GM12872 (cell line): ENCODE results near the gene ANKRD13D.

Source experiments
- TF ChIP-seq, protein P1 (sequence below): IDR thresholded peaks from 3 replicates; pipeline ENCODE4 v1.5.1; 2011; ENCODE audit warnings: low read depth, mild to moderate bottlenecking, low read length, moderate library complexity; ENCODE audit not compliant: insufficient read depth

The ANKRD13D gene

DNA sequence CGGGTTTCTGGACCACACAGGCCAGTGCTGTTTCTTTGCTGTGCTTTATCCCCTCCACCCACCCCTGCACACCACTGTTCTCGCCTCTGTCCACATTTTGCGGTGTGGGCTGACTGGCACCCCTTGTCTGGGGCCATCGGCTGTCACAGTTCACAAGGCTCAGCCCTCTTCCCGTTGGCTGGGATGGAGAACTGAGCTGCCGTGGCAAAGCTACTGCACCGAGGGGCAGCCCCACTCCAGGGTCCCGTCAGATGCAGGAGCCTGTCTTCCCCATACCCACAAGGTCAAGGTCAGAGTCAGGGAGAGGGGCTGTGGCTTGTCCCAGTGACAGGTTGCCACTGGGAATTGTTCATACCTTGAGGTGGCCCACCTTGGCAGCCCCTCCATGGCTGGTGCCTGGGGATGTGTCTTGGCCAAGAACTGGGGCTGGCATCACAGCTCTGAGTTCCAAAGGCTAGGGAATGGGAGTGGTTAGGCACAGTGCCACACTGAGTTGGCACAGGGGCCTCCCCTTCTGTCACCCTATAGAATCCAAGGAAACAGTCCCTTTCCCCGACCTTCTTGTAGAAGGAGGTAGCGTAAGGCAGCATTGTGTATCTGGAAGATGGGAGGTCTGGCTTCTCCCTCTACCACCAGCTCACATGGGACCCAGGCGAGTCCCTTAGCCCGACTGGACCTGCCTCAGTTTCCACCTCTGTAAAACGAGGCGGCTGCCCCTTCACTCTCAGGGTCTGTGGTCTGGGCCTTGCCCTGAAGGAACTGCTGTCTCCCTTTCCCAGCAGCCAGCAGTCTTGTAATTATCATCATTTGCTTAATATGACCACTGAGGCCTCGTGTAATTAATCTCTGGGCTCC, 19.5 kb upstream of the ANKRD13D start:
- TF ChIP-seq, protein P1, sequence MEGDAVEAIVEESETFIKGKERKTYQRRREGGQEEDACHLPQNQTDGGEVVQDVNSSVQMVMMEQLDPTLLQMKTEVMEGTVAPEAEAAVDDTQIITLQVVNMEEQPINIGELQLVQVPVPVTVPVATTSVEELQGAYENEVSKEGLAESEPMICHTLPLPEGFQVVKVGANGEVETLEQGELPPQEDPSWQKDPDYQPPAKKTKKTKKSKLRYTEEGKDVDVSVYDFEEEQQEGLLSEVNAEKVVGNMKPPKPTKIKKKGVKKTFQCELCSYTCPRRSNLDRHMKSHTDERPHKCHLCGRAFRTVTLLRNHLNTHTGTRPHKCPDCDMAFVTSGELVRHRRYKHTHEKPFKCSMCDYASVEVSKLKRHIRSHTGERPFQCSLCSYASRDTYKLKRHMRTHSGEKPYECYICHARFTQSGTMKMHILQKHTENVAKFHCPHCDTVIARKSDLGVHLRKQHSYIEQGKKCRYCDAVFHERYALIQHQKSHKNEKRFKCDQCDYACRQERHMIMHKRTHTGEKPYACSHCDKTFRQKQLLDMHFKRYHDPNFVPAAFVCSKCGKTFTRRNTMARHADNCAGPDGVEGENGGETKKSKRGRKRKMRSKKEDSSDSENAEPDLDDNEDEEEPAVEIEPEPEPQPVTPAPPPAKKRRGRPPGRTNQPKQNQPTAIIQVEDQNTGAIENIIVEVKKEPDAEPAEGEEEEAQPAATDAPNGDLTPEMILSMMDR, result no peak

DNA sequence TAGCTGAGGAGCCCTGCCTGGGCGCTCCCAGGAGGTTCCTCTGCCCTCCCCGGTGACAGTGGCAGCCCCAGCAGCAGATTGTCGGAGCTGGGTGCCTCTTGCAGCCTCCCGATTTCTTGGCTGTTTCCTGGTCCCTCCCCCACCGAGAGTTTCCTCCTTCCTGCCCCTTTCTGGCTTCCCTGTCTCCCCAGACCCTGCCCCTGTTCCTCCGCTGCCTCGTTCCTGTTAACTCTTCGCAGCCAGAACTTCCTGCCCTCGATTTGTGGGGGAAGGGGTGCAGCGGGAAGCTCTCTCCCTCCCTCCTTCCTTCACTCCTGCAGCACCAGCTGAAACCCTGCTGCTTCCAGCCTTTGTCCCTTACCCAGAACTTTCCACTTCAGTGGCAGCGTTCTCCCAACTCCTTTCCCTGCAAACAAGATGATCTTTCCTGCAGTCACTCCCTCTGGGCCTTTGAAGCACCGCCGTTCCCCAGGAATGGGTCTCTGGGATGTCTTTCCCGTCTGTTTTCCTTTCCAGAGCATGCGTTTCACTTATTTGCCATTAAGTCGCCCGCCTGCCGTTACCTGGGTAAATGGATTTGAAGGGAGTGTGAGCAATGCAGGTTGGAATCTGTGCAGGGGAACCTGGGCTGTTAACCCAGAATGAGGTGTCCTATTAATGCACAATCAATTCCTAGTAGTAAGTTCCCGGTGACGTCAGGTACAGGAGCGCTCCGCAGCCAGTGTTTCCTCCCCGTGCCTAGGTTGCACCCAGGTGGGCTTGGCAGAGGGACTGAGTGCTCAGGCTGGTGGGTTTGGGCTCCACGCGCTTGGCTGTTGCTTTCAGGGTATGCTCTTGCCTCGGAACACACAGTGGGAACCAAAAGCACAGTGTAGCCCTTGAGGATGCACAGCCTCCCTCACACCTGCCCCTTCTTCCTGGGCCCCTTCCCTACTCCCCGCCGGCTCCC, 18.6 kb upstream of the ANKRD13D start:
- TF ChIP-seq, protein P1, result no peak

DNA sequence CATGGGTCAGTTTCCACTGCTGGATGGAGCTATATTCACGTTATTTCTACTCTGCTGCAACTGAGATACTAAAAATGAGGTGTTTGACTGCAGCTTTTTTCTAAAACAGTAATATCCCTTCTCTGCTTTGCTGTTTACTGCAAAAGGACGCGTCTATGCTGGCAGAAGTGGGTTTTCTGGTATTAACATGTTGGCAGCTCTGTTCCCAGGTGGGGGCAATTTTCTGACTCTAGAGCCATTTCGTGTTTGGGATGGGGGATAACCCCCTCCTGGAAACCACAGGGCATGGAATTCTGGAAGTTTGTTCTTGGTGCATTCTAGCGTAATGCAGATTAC, 17.9 kb upstream of the ANKRD13D start:
- TF ChIP-seq, protein P1, result no peak

DNA sequence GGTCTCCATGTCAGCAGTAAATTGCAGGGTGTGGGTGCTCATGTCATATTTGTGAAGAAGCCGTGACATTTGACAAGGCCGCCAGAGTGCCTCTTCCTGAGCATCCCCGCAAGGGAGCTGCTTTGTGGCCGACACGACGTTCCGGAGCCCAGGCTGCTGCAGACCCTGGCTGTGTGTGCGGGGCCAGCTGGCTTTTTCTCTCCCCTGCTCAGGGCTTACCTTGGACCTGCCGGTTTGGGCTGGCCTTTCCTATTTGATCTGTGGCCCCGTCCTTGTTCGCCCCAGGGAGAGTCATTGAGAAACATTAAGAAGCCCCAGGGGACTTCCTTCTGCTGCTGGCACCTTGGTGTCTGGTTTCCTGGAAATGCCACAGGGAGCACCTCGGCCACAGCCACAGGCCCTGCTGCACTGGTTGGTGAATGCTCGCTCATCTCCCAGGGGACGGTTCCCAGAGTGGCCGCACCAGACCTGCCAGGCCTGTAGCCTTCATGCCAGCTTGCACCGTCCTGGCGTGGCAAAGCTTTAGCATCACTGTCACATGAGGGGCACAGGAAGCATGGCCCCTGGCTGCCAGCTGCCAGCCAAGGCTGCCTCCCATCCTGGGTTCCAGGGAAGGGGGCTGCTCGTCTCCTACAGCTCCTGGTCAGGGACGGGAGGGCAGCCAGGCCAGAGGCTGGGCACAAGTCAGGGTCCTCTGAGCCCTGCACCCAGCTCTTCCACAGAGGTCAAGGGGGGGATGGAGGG, 17.4 kb upstream of the ANKRD13D start:
- TF ChIP-seq, protein P1, result no peak

DNA sequence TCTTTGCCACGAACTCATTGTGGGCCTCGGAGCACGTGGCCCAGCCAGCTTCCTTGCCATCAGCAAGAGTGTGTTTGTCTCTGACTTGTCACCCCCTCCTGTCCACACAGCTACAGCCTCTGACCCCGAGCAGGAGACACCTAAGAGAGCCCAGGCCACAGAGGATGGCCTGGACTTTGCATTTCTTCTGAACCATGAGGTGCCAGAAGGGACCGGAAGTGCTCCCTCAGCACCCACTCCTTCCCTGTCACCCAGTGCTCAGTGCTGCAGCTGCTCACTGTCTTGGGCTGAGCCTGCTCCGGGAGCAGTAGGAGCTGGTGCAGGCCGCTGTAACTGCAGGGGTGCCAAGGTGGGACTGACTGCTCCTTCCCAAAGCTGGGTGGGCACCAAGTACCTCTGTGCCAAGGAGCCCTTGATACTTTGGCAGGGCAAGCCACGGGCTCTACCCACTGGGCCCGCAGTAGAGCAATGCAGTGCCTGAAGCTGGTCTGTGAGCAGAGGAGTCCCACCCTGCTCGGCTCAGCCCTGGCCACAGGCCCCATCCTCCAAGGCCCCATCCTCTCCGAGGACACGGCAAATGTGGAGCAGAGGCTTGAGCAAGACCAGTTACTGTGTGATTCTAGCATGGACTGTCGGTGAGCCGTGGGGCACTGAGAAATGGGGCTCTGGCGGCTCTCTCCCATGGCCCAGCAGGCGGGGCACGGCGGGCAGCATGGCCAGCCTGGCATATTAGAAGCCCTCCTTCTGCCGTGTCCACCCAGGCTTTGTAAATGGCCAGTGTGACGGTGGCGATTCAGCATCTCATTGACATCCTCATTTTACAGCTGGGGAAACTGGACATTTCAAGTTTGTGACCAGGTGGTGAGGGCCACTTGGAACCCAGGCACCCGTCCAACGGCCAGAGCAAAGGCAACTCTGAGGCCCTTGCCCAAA, 16.5 kb upstream of the ANKRD13D start:
- TF ChIP-seq, protein P1, result no peak

DNA sequence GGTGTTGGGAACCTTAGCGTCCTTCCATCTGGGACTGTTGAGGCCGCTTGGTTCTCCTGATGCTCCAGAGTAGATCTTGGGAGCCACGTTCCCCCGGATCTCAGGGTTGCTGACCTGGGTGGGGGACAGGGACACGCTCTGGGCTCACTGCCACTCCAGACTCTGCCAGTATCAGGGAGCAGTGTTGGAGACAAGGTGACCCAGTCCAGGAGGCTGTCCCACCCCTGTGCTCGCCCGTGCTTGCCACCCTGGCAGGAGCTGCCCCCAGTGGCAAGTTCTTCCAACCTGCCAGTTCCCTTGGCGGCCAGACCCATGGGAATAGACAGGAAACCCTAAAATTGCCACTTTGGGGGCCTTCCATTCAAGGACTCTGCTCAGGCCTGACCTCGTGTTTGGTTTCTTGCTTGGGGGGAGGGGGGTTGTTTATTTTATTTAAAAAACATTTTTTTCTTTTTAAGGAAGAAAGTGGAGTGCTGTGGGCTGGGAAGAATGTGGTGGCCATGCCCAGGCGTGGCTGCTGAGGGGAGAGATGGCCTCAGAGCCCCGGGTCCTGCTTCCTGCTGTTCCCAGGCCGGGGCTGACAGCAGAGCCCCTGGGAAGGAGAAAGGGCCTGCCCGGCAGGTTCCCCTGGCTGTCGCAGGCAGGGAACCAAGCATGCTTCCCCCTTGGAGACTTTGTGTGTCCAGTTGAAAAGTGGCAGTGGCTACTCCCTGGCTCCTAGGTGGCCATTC, 15.7 kb upstream of the ANKRD13D start:
- TF ChIP-seq, protein P1, result no peak
